Islet of Langerhans (tissue), 1 donor: ENCODE measurements around the gene TMEM186.
"Not testable (repeated sequence)": the region's sequence is repeated elsewhere in the genome, so short reads cannot be mapped to it uniquely, and the experiment has no call there.

Experiments
- FAIRE-seq: peaks from one replicate; lab custom pipeline; 2011; peaks lifted over from hg19 to GRCh38; lab: Jason Lieb, UNC

Gene TMEM186

GRCh38 chr16:8797364-8798173 is at the start of gene TMEM186, which contains the start of gene PMM2:
TMEM186 (minus strand) TSS chr16:8797639; CDS start chr16:8797614, 25 bp downstream.
PMM2 (plus strand) TSS chr16:8797839; CDS start chr16:8797883, 44 bp downstream.
- no peak for FAIRE-seq

GRCh38 chr16:8847145-8847544 is 49.7 kb upstream of the TMEM186 start:
- no peak for FAIRE-seq

GRCh38 chr16:8846401-8846932 is 49.0 kb upstream of the TMEM186 start:
- FAIRE-seq: no peak

GRCh38 chr16:8845699-8846298 is 48.4 kb upstream of the TMEM186 start:
- no peak for FAIRE-seq

GRCh38 chr16:8843296-8843695 is 45.9 kb upstream of the TMEM186 start:
- not testable (repeated sequence) for FAIRE-seq

- not testable (repeated sequence) for FAIRE-seq
Measured at GRCh38 chr16:8842016-8842415, 44.6 kb upstream of the TMEM186 start.

- FAIRE-seq: not testable (repeated sequence)
Measured at GRCh38 chr16:8837594-8837993, 40.2 kb upstream of the TMEM186 start.

- FAIRE-seq: not testable (repeated sequence)
Measured at GRCh38 chr16:8836797-8837196, 39.4 kb upstream of the TMEM186 start.

GRCh38 chr16:8832717-8833105 is 35.3 kb upstream of the TMEM186 start:
- no peak for FAIRE-seq

GRCh38 chr16:8831871-8832716 is 34.7 kb upstream of the TMEM186 start:
- no peak for FAIRE-seq

GRCh38 chr16:8831450-8831849 is 34.0 kb upstream of the TMEM186 start:
- no peak for FAIRE-seq

- no peak for FAIRE-seq
Measured at GRCh38 chr16:8828541-8829165, 31.2 kb upstream of the TMEM186 start.

GRCh38 chr16:8826278-8826879 is 28.9 kb upstream of the TMEM186 start:
- no peak for FAIRE-seq

GRCh38 chr16:8822403-8822802 is 25.0 kb upstream of the TMEM186 start:
- FAIRE-seq: no peak

GRCh38 chr16:8819411-8820034 is 22.1 kb upstream of the TMEM186 start:
- FAIRE-seq: no peak

GRCh38 chr16:8818504-8819270 is 21.2 kb upstream of the TMEM186 start:
- FAIRE-seq: no peak

- FAIRE-seq: no peak
Measured at GRCh38 chr16:8816967-8817655, 19.7 kb upstream of the TMEM186 start.

- no peak for FAIRE-seq
Measured at GRCh38 chr16:8814095-8814806, 16.8 kb upstream of the TMEM186 start.
